GM21515 (cell line): ENCODE measurements around the gene ARHGDIG.

Experiments used
- ATAC-seq: cut with Tn5 transposase; IDR thresholded peaks from one replicate; pipeline ENCODE4 v1.9.1; 2021; ENCODE audit not compliant: unreplicated experiment

ARHGDIG gene

DNA sequence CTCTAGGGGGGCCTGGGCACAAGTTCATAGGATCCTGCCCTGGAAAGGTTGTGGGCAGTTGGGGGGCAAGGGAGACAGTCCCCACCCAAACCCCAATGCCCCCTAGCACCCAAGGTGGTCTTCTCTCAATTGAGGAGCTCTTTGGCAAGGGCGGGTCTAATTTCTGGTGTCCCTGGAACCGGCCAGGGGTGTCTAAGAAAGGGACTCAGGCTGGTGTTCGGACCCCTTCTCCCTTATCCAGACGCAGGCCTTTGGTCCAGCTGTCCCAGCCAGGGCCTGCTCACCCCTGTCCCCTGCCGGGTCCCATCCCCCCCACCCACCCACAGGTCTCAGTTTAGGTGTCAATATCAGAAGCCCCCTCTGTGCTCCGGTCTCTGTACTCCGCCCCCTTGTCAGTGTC, 860 bp upstream of the ARHGDIG start:
- ATAC-seq, result no peak

DNA sequence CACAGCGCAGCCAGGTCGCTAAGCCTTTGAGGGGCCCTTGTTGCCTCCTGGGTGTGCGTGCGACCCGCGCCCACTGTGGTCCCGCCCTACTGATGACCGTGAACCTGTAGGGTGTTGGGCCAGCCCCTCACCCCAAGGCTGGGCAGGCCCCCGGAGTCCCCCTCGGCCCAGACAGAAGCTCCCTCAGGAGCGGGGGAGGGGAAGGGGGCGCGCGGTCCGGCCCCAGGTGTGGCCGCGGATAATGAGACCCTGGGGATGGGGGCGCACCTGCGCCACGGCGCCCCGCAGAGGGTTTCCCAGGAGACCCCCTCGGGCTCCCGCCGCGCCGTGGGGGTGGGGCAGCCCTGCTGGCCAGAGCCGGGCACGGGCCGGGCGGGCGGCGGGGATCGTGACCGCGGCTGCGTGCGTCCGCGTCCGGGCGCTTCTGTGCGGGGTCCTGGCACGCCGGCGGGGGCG, 358 bp upstream of the ARHGDIG start:
- no peak for ATAC-seq

DNA sequence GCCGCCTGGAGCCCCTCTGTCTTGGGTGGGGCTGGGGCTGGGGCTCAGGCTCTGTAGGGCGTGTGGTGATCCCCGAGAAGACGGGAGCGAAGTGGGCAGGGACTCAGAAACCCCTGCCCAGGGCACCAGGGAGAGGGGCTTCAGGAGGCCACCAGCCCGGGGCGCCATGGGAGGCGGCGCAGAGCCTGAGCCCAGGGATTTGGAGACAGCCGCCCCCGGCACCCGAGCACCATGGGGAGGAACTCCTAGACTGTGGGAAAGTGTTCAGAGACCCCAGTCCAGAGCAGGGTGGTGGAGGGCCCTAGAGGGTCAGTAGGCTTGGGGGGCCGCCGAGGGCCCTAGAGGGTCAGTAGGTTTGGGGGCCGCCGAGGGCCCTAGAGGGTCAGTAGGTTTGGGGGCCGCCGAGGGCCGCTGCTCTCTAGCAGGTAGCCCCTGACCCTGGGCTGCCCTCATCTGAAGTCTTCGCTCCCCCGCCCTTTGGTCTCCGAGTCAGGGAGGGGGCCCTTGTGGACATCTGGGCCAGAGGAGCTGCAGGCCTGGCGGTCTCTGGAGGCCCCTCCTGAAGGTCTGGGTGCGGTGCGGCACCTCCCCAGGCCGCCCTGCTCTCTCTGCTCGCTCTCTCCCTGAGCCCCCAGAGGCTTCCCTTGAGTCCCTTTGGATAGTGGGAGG, 734 bp downstream of the ARHGDIG start:
- ATAC-seq, result no peak

DNA sequence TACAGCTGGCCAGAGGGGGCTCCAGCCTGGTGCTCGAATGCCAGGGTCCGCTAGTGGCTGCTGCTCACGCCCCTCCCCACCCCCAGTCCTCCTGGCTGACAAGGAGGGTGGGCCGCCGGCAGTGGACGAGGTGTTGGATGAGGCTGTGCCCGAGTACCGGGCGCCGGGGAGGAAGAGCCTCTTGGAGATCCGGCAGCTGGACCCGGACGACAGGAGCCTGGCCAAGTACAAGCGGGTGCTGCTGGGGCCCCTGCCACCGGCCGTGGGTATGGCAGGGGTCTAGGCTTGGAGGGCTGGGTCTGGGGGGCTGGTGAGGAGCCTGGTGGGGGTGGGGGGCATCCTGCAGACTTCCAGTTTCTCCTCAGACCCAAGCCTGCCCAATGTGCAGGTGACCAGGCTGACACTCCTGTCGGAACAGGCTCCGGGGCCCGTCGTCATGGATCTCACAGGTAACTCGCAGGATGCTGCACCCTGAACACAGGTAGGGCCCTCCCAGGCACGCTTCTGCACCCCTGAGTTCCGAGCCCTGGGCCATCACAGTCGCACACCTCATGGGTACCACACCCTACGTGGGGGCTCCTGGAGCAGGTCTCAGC, 1.4 kb downstream of the ARHGDIG start:
- ATAC-seq, result no peak

DNA sequence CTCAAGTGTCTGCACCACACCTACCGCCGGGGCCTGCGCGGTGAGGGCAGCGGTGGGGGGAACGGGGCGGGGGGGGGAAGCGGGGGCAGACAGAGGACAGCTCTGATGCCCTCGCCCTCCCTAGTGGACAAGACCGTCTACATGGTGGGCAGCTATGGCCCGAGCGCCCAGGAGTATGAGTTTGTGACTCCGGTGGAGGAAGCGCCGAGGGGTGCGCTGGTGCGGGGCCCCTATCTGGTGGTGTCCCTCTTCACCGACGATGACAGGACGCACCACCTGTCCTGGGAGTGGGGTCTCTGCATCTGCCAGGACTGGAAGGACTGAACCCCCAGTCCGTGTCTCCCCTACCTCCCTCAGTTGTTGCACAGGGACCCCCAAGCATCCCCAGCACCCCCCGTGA, 2.1 kb downstream of the ARHGDIG start:
- ATAC-seq, result no peak

DNA sequence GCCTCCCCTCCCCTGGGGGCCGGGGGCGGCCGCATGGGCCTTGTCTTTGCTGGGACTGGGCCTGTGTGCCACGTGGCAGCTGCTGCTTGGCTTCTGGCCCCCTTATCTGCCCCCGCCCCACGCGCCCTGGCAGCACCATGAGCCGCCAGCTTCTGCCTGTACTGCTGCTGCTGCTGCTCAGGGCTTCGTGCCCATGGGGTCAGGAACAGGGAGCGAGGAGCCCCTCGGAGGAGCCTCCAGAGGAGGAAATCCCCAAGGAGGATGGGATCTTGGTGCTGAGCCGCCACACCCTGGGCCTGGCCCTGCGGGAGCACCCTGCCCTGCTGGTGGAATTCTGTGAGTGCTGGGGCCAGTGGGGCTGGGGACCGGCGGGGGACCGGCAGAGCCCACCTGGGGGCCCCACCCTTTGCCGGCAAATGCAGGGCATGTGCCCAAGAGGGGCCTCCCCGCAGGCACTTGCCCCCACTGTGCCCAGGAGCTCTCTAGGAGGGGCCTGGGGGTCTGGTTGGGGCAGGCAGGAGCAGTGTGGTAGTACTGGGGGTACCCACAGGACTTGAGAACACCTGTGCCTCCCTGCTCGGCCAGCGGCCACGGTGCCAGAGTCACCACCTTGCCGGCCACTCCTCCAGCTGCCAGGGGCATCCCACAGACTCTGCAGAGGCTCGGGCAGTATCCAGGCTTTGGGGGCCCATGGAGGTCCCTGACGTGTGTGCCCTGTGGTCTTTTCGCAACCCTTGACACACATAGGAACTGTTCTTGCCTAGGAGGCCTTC, 2.8 kb downstream of the ARHGDIG start, which contains the start of gene PDIA2:
PDIA2 (plus strand) TSS at position 132 of the 773 bp plus-strand sequence; CDS start at position 138, 6 bp downstream.
- ATAC-seq, result no peak

DNA sequence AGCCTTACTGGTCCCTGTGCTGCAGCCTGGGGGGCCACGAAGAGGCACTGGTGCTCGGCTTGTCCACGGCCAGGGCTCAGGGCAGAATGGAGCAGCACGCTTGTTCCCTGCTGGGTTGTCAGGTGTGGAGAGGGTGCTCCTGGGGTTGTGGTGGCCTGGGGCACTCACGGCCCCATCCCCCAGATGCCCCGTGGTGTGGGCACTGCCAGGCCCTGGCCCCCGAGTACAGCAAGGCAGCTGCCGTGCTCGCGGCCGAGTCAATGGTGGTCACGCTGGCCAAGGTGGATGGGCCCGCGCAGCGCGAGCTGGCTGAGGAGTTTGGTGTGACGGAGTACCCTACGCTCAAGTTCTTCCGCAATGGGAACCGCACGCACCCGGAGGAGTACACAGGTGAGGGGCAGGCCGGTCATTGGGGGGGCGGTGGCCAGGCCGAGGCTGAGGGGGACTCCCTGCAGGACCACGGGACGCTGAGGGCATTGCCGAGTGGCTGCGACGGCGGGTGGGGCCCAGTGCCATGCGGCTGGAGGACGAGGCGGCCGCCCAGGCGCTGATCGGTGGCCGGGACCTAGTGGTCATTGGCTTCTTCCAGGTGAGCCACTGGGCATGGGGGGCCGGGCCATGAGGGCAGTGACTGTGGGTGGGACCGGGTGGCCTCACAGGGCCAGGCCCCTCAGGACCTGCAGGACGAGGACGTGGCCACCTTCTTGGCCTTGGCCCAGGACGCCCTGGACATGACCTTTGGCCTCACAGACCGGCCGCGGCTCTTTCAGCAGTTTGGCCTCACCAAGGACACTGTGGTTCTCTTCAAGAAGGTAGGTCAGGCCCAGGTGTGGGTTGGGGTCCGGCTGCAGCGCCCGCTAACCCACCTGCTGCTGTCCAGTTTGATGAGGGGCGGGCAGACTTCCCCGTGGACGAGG, 4.1 kb downstream of the ARHGDIG start:
- no peak for ATAC-seq

DNA sequence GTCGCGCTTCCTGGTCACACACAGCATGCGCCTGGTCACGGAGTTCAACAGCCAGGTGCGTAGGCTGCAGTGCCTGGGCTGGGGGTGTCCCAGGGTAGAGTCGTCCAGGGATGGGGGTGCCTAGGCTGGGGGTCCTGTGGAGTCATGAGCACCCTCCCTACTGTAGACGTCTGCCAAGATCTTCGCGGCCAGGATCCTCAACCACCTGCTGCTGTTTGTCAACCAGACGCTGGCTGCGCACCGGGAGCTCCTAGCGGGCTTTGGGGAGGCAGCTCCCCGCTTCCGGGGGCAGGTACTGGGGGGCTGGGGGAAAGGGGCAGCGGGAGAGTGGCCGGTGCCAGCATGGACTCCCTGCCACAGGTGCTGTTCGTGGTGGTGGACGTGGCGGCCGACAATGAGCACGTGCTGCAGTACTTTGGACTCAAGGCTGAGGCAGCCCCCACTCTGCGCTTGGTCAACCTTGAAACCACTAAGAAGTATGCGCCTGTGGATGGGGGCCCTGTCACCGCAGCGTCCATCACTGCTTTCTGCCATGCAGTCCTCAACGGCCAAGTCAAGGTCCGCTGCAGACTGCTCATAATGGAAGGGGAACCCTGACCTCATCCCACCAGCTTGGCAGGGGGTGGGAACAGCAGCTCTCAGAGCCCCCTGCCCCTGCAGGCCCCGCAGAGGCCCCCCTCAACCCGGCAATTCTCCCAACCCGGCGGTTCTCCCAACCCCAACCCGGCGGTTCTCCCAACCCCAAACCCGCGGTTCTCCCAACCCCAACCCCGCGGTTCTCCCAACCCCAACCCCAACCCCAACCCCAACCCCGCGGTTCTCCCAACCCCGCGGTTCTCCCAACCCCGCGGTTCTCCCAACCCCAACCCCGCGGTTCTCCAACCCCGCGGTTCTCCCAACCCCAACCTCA, 5.0 kb downstream of the ARHGDIG start:
- no peak for ATAC-seq

DNA sequence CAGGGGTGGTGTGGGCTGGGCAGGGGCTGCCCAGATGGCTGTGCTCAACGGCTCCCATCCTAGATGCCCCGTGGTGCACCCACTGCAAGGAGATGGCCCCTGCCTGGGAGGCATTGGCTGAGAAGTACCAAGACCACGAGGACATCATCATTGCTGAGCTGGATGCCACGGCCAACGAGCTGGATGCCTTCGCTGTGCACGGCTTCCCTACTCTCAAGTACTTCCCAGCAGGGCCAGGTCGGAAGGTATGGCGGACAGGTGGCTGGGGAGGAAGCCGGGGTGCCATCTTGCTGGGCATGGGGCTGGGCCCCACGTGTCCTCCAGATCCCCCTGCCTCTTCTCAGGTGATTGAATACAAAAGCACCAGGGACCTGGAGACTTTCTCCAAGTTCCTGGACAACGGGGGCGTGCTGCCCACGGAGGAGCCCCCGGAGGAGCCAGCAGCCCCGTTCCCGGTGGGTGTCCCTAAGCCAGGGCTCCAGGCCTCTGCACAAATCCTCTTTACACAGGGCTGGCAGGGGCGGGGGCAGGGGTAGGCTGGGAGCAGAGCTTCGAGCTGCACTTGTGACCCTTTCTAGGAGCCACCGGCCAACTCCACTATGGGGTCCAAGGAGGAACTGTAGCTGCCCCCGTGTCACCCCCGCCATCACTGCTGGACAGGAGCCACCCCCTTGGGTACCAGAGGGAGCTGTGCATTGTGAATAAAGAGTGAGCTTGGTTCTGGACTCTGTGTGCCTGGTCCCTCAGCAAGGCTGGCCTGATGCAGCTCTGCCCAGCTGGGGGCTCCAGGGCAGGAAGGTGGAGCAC, 6.3 kb downstream of the ARHGDIG start:
- no peak for ATAC-seq

DNA sequence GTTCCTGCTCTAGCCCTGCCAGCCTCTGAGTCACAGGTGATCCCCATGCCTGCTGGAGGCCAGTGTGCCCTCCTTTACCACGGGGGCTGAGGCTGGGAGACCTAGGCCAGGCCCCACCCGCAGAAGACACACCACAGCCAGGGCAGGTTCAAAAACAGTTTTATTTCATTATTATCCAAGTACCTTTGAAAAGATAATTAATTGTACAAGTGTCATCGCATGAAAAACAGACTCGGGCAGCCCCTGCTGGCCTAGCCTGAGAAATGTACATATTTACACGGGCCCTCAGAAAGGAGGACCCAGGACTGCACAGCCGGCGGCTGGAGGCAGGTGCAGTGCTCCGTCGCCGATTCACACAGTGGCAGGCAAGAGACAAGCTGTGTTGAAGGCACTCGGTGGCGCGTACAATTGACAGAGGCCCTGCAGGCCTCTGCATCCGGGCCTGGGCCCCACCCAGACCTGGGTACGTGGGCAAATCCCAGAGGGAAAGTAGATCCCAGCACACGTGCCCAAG, 7.0 kb downstream of the ARHGDIG start:
- ATAC-seq, result no peak

DNA sequence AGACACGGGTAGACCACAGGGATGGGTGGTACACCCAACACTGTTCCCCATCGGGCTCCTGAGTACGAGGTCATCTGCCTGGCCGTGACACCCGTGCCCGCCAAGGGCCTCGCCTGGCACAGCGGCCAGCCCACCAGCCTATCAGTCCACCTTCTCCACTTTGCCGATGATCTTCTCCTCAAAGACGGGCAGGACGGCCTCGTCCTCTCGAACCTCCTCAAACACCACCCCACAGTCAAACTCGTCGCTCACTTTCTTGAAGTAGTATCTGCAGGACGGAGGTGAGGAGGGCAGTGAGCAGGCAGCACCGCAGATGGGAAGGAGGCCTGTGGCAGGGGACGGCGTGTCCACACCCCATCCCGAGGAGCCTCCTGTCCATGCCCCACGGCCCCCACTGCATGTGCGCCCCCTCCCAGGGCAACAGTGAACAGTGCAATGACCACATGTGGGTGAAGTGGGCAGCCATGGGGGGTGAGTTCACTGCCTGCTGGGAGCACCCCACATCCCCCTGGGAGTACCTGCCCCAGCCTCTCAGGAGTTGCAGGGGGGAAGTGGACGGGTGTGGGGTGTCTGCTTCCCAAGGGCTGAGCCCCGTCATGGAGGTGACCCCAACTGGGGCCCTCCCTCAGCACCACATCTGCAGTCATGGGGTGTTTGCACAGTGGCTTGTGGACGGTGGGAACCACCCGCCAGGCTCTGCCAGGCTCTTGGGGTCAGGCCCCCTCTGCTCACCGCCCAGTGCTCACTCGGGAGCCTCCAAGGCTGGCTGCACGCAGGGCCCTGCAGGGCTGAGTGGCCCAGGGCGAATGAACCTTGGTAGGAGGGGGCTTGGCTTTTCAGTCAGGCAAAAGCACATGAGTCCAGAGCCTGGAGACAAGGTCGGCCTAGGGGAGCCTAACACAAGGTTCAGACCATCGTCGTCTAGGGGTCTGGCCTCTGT, 7.9 kb downstream of the ARHGDIG start:
- no peak for ATAC-seq

DNA sequence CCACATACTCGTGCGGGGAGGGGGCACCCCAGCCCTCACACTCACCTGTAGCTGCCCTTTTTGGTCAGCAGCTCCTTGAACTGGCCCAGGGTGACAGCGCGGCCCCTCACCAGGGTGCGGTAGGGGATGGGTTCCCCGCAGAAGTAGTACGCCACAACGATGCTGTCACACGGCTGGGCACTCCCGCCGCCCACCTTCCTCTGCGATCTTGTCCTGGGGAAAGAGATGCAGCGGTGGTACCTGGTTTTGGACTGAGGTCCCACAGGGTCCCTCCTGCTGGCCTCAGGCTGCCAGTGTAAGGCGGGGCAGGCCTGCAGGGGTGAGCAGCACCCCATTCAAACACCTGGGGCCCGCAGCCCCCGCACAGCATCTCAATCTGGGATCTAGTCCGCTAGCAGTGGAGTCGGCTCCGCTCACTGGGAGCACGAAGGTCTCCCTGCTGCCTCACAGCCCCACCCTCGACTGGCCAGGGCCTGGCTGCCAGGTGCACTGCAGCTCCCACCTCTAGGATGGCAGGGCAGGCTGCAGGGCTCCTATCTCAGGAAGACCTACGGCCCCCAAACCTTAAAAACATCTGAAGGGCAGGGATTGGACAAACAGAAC, 9.1 kb downstream of the ARHGDIG start:
- no peak for ATAC-seq

DNA sequence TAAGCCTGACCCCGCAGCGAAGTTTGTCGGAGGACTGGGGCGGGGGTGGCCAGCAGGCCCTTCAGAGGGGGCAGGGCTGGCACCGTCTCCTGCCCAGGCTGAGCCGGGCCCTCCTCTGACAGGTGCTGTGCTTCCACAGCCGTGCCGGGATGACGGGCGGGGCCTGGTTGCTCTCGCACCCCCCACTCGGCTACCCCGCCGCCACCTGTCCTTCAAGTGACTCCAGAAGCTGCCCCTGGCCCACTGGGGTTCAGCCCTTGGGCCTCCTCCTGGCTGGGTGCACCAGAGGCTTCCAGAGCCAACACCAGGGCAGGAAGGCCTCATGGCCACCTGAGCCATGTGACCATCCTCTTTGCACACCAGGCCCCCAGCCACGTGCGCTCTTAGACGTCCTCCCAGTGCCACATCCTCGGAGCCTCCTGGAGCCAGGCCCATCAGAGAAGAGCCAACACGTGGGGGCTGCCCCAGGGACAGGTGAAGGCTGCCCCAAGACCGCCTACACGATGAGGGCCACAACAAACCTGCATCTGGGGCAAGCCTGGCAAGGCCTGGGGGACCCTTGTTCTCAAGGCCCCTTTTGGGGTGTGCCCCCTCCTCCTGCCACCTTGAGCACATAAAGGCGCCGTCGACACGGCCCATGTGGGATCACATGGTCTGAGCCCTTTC, 9.8 kb downstream of the ARHGDIG start:
- no peak for ATAC-seq

DNA sequence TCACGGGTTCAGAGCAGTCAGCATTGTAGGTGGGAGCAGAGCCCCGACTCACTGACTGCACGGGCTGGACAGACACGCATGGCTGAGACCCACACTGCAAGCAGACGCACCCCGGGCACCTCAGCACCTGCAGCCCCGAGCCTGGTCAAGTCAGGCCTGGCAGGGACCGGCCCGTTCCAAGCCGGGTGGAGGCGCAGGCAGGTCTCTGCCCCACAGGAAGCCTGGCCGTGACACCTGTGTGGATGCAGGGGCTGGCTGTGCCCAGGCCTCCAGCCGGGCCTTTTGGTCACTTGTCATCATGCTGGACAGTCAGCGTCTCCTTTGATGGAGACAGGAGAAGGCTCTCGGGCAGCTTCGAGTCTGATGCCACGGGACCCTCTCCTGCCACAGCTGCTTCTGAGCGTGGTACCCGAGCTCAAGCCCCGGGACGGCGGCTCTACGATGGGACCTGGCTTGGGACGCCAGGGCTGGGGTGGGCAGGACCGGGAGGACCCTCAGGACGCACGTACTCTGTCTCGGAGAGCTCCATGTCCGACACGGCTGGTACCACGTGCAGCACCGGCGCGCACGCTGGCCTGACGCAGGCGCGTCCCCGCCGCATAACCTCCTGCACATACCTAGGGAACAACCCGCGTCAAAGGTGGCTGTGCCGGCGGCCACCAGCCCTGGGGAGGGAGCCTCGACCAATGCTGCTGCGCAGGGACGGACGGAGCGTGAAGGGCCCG, 10.5 kb downstream of the ARHGDIG start:
- ATAC-seq, result no peak

DNA sequence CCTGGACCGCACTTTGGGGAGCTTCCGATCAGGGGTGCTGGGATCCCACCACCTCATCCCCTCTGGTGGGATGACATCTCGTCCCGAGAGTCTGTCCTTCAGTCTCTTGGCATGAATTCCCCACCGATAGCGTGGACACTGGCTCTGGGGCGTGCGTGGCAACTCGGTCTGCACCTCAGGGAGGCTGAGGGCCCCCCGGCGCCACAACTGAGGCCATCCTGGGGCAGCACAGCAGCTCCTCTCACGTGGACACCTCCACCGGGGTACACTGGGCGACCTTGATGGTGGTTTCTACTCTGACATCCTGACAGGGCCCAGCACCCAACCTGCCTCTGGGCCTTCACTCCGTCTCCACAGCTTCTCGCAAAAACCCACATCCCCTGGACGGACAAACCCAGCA, 11.1 kb downstream of the ARHGDIG start:
- no peak for ATAC-seq

DNA sequence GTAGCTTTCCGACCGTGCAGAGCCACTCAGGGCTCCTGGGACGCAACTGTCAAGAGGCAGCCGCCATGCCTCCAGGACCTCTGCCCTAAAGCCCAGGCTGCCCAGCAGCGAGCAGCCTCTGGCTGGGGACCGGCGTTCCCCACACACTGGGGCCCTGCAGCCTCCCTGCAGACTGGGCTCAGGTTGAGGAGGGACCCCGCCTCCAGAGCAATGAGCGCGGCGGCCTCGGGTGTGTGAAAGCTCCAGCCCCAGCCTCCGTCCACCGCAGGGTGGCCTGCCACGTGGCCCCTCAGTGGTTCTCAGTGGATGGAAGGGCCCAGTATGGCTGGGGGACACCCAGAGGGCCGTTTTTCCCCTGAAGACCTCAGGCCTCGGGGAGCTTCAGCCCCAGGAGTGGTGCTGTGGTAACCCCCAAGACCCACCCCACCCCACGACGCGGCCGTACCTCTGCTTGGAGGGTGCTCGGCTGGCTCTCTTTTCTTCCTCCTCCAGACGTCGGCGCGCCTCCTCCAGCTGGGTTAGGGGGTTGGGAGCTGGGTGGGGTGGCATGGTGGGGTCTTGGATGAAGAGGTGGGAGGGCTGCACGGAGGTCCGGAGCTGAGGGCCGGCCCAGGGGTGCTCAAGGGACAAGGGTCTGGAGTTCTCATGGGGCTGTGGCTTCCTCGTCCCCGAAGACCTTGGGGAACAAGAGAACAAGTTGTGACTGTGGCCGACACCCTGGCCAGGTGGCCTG, 12.8 kb downstream of the ARHGDIG start:
- no peak for ATAC-seq
